NCI-H446 treated with DMSO at 0.1 percent for 48 hours (cell line): ENCODE data around the gene TOX2.

ENCODE experiments used
- DNase-seq: peaks from one replicate; lab custom pipeline; 2025; lab: John Stamatoyannopoulos, UW

The TOX2 gene

GRCh38 chr20:44019638-44020335 is 105.1 kb downstream of the TOX2 start:
- DNase-seq: no peak

DNA sequence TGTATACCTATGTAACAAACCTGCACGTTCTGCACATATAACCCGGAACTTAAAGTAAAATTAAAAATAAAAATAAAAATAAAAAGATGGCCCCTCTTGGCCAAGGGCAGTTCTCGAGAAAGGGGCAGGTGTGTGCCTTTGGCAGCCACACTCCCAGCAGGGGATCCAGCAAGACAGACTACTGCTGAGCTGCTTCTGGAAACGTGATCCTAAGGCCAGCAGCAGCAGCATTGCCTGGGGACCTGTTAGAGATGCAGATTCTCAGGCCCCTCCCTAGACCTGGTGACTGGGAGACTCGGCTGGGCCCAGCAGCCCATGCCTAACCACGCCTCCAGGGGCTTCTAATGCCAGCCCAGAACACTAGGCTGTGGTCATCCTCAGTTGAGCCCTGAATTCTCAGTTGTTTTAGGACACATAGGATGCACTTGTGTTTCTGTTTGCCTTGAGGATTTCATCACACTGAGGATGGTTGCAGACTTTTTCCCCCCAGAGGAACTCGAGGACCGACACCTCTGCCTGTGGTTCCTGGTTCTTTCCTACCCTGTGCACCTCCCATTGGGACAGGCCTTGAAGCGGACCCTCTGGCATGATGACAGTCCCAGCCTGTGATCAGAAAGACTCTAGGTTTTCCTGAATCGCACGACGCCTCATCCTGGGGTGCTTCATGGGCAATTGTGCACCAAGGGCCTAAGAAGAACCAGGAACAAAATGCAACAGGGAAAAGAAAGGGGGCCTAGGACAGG is 105.9 kb downstream of the TOX2 start:
- no peak for DNase-seq

DNA sequence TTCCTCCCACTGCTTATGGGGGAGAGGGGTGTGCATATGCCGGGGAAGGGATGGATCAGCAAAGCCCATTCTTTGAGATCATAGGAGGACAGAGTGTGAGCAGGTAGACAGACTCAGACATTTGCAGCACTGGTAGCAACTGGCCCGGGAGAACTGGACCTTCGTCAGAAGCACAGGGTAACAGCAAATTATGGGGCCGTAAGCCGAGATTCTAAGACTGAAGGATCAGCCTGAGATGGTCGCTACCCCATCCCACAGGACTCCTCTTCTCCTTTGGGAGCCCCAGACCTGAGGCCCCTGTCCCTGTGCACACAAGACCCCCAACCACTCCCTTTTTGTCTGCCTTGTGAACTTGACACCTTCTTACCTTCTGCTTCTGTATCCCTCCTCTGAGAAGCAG is 106.5 kb downstream of the TOX2 start:
- DNase-seq: no peak

- DNase-seq: no peak
These were observed 107.2 kb downstream of the TOX2 start for GRCh38 chr20:44021900-44022299.

GRCh38 chr20:44022464-44022863 is 107.8 kb downstream of the TOX2 start:
- no peak for DNase-seq

DNA sequence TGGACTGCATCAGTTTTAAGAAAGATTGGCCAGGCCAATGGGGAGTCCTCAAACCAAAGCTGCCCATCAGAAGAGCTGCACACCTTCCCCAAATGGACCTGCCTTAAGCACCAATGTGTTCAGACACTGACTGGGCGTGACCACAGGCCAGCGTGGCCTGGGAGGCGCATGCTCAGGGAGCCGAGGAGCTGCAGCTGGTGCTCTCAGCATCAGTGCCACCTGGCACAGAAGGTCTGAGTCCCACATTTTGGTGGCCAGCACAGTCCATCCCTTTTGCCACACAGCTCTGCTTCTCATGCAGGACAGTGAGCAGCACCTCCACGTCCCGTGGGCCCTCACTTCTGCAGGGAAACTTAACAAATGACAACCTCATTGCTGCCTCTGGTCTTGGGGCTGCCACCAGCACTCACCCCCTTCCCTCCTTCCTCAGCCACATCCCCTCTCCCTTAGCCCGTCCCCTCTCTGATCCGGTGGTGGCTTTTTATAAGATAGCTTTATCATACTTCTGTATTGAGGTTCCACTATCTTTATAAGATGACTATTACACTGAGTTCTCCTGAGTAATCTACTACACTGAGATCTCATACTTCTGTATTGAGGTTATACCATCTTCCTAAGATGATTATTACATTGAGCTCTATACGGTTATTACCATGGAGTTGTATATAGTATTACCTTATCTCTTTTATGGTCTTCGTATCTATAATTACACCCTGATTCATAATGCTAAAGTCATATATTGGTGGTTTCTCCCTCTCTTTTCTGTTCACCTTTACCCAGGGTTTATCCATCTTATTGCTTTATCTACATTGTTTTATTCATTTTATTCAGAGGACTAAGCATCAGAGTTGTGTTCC is 109.1 kb downstream of the TOX2 start:
- no peak for DNase-seq

DNA sequence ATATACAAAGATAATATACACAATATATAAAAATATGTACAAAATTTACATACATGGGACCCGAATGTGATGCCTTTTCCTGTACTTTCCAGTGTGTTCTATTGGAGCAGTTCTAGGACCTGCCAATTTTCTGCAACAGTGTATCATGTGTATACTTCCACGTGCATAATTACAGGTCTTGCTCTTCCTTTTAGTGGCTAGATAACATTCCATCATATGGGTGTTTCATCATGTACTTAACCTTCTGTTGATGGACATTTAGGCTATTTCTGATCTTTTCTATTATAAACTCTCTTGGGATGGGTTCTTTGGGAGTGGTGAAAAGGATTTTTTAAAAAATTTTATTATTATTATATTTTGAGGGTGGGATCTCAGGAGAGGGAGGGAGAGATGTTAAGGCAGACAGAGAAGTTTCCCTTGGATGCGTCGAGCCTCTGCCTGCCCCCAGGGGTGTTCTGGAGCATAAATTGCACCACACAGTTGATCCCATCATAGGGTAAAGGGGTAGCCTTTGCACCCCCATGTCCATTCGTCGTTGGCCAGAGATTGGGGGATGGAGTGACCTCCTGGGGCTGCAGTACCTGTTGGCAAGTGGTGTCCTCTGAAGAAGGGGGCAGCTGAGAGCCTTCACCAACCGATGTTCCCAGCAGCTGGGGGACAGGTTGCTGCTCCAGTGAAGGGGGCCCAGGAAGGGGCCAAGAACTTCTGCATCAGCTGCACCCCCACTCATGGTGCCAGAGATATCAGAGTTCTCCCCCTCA is 110.3 kb downstream of the TOX2 start:
- DNase-seq: no peak

- DNase-seq: no peak
These were observed 111.1 kb downstream of the TOX2 start for GRCh38 chr20:44025756-44026155.

- no peak for DNase-seq
These were observed 112.1 kb downstream of the TOX2 start for GRCh38 chr20:44026647-44027342.

DNA sequence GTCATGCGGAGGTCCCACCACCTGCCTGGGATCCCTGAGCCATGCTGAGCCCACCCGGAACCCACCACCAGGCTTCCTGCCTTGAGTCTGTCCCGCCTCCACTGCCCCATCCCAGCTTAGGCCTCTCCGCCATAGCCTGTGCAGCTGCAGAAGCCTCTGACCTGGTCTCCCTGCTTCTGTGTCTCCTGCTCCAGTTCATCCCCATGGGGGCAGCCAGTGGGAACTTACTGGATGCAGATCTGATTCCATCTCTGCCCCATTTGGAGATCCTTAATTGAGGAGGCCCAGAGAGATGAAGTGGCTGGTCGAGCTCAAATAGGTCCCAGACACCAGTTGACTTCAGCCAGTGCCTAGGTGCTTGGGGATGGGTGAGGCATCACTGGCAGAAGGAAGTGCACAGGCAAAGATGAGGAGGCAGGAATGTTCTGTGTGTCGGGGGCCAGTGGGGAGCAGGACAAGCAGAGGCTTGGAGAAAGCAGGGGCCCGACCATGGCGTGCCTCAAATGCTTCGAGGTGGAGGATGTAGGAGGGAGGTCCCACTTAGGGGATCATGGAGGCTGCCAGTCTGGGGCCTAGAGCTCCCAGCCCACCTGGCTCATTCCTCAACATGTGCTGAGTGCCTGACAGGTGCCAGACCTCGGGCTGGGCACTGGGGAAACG is 112.8 kb downstream of the TOX2 start:
- no peak for DNase-seq

DNA sequence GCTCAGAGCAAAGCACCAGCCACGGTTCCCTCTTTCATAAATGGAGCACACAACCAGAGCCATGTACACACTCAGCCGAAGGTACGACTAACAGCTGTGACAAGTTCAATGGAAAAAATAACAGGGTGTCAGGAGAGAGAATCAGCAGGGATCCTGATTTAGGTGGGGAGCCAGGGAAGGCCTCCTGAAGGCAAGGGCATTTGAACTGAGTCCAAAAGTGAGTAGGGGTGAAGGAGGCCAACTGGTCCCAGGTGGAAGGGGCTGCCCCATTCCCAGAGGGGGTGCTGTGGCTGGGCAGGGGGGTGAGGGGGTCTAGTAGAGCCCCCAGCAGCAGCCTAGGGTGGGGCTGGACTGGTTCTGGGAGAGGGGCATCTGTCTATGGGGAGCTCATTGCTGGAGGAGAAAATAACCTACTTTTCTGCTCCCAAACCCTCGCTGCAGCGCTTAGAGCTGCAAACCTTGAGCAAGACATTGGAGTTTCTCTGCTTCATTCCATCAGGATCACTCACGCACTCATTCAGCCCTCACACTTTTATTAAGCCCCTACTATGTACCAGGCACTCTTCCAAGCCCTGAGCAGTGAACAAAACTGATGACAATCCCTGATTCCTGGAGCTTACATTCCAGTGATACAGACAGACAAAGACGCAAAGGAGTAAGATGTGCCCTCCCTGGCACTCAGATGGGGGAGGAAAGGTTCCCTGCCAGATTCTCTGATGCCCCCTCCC is 113.5 kb downstream of the TOX2 start:
- no peak for DNase-seq

GRCh38 chr20:44028868-44029847 is 114.5 kb downstream of the TOX2 start:
- no peak for DNase-seq

DNA sequence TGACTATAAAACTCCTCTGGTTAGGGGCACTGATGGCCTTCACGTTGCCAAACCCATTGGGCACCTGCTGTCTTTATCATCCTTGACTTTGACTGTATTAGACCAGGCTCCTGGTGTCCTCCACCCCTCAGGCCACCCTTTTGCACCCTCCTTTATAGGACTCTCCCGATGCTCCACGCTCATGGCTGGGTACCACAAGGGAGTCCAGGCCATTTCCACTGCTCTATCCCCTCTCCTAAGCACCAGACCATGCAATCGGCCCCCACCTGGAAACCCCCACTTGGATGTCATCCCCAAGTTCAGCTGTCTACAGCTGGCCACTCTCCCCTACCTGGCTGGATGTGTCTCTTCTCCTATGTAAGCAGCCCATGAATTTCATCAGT is 115.2 kb downstream of the TOX2 start:
- no peak for DNase-seq

DNA sequence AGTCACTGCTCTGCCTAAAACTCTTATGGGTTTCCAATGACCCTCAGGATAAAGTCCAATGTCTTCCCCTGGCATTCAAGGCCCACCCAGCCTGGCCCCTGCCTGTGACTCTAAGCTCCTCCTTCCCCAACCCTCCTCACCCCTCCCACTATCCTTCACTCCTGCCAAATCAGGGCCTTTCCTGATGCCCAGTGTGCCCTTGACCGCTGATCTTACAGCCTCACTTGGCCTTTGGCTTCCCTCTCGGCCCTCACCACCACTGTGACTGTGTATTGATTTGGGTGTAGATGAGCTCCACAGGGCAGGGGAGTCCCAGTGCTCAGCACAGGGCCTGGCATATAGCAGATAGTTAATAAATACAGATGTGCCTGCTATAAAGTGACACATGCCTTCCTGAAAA is 115.7 kb downstream of the TOX2 start:
- DNase-seq: no peak

- DNase-seq: no peak
These were observed 116.4 kb downstream of the TOX2 start for GRCh38 chr20:44031001-44031574.

DNA sequence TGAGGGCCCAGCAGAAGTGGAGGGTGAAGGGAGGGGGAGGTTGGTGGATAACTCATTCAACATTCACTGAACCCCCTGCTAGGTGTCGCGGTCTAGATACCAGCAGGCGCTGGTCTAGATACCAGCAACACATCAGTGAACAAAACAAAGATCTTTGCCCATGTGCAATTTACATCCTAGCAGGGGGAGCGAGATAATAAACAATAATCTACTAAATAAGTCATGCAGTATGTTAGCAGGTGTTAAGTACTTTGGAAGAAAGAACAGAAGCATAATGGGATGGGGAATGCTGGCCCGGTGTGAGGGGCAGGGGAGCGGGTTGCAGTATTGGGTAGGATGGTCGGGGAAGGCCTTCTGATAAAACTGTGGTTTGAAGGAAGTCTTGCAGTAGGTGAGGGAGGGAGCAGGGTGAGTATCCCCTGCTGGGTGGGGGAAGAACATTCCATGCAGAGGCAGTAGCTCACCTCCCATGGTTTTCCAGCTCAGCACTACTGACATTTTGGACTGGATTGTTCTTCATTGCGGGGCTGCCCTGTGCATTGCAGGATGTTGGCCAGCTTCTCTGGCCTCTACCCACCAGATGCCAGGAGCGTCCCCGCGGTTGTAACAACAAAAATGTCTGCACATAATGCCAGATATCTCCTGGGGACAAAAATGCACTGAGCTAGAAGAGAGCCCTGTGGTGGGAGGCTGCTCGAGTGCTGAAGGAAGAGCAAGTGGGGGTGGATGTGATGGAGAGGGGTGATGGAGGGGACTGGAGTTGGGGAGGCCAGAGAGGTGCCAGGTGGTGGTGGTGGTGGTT is 117.3 kb downstream of the TOX2 start:
- DNase-seq: no peak

DNA sequence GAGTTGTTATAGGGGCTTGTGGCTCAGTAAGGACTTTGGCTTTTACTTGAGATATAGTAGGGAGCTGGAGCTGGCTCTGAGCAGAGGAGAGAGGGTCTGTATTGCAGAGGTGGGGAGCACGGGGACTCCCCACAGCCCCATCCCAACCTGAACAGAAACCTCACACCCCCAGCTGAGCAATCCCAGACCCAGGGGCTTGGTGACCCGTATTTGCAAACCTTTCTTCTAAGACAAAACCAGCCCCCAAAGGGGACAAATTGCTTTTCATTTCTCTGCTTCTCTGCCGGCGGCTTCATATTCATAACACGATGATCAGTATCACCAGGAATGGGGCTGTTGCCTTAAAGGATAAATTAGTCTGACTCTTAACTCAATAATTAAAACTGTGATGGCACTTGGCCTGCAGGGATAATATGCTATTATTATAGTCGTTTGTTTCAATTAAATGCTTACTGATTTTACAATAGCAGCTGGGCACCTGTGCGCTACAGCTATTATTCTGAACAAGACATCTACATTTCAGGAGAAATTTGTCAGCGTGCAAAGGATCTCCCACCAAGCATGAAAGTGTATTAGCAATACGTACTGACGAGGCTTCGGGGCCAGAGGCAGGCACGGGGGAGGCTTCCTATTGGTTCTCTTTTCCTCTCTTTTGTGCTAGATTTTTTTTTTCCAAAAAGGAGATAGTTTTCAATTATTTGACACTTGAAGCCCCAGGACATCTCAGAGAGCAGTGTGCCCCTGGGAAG is 118.1 kb downstream of the TOX2 start:
- DNase-seq: no peak
